K562 (cell line): Measurements from ENCODE around the gene SLIT1.

Experiments used
- CHD4 ChIP-seq: fragments of 200-600 bp; sonication (generic); IDR thresholded peaks from 3 replicates; pipeline ENCODE4 v1.6.1; 2012; ENCODE audit warnings: low read depth, mild to moderate bottlenecking, mixed read lengths, low read length, inconsistent platforms; ENCODE audit not compliant: insufficient read depth, insufficient replicate concordance, poor library complexity, severe bottlenecking
- POLR2AphosphoS5 ChIP-seq: IDR thresholded peaks from 2 replicates; pipeline ENCODE4 v1.6.1; 2011; ENCODE audit warnings: mild to moderate bottlenecking, low read depth, low read length, moderate library complexity; ENCODE audit not compliant: control insufficient read depth, insufficient read depth
- ZNF408 ChIP-seq: fragments of 250-450 bp; sonication (Bioruptor Pico); IDR thresholded peaks from 2 replicates; pipeline ENCODE4 v1.4.0; 2020; ENCODE audit warnings: low read depth, mild to moderate bottlenecking, moderate library complexity

GRCh38 chr10:97128516-97129154 is 57.1 kb downstream of the SLIT1 start:
- TF ChIP-seq ZNF408 (no peak), CHD4 (no peak), POLR2AphosphoS5 (no peak)
